ENCODE results near the gene DHRS1. TPM values are rescaled to one million over a fixed set of nuclear protein-coding genes. Genes with fewer than 3 reads are reported as not detected.

Gene DHRS1
- polyA plus RNA-seq, 2 of the 4 experiments (the other 2 are of a cell fraction) = 15.1 to 17.4 TPM

DNA sequence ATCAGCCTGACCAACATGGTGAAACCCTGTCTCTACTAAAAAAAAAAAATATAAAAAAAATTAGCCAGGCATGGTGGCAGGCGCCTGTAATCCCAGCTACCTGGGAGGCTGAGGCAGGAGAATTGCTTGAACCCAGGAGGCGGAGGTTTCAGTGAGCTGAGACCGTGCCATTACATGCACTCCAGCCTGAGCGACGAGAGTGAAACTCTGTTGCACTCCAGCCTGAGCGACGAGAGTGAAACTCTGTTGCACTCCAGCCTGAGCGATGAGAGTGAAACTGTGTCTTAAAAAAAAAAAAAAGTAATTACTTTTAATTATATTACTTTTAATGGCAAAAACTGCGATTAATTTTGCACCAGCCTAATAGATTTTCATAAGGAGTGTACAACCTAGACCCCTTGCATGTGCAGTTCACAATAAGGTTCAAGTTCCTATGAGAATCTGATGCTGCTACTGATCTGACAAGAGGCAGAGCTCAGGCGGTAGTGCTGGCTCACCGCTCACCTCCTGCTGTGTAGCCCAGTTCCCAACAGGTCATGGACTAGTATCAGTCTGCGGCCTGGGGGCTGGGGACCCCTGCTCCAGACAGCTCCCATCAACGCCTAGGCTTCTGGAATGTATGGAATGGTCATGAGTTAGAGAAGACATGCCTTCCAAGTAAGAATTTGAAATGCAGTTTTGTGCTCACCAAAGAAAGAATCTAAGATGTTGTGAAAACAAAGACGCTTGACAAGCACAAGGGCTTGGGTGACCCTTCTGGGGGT lies 21.8 kb upstream of the DHRS1 start:
- Histone ChIP-seq H3K9me3 (no peaks in the 10 kb centered on the region), H3K27ac (no peak overlapping the region), H3K4me2 (no peak overlapping the region), H3K4me3 (no peak overlapping the region), H3K4me1 (peaks cover 11% of the 10 kb centered on the region)
- DNase-seq (ENCODE audit: low read depth in 1 of 2, low spot score in 1 of 2) (no peak), FAIRE-seq (no peak), ATAC-seq (no peak)
- TF ChIP-seq CBX8 (IDR thresholded peaks at IDR 0.05) = no peak
- no peak for TF ChIP-seq PHF8 (IDR thresholded peaks at IDR 0.05; ENCODE audit: borderline replicate concordance, low read depth)
- no peak for TF ChIP-seq EP300 (IDR thresholded peaks at IDR 0.05)
- no peak for TF ChIP-seq BHLHE40 (IDR thresholded peaks at IDR 0.05; ENCODE audit: low read depth, low read length)
- TF ChIP-seq HEYL (CRISPR knock-in tag; IDR thresholded peaks at IDR 0.05) = no peak
- no peak for TF ChIP-seq MYC (IDR thresholded peaks at IDR 0.05; ENCODE audit: borderline replicate concordance, low read length)
- TF ChIP-seq CEBPB (IDR thresholded peaks at IDR 0.05) = no peak
- TF ChIP-seq, protein P1, sequence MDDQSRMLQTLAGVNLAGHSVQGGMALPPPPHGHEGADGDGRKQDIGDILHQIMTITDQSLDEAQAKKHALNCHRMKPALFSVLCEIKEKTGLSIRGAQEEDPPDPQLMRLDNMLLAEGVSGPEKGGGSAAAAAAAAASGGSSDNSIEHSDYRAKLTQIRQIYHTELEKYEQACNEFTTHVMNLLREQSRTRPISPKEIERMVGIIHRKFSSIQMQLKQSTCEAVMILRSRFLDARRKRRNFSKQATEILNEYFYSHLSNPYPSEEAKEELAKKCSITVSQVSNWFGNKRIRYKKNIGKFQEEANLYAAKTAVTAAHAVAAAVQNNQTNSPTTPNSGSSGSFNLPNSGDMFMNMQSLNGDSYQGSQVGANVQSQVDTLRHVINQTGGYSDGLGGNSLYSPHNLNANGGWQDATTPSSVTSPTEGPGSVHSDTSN (IDR thresholded peaks at IDR 0.05) = no peak
- ChIA-PET CTCF (interaction anchor here (0.9 to 46.6 kb wide), 11 partner anchors 10 to 120 kb away, joined by 3 to 1142 read pairs (median 4); partner anchors contain the start of genes ADCY4, CBLN3, CIDEB and KHNYN), POLR2A (no interaction called here)
- WGBS (ENCODE audit: missing lambda C conversion rate) = 68% methylated on average over 14 of the region's 14 CpGs

DNA sequence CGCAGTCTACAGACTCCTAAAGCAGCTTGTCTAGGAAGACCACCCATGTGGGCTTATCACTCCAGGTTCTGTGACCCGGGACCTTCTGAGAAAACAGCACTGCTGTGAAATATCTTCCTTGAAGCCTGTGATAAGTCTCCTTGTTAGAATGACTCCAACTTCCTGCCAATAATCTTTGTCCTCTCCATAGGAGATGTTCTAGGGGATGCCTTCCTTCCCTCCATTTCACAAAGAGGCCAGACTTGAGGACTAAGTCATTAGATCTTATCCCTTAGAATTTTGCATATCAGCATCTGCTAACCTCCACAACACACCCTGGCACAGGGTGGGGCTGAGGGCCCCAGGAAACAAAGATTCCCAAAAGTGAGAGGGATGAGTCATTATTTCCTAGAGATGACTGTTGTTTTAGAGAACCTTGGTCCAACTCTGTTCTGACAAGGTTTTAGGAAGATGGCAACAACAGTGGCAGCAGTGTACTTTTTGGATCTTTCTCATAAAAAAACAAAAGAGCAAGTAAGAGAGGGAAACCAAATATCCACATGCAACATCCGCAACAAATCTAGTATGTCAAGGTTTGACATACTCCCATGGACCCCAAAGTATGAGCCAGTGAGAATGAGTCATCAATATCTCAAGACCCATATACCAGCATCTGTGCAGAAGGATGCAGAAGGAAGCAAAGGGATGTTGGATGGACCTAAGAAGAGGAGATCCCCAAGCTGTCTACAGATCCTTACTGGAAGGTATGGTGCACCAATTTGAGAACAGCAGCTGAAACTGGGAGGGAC lies 17.8 kb upstream of the DHRS1 start:
- peaks cover 11% of the 10 kb centered on the region for H3K4me1 ChIP-seq
- ATAC-seq (peak in 1 of 2 experiments; percentile 36; a peak in 2 of 6 replicates), DNase-seq (ENCODE audit: low read depth in 1 of 2, low spot score in 1 of 2) (no peak), FAIRE-seq (no peak)
- H3K4me2 ChIP-seq = no peak overlapping the region
- H3K4me3 ChIP-seq = no peak overlapping the region
- 87% methylated on average over 3 of the region's 3 CpGs for WGBS (ENCODE audit: missing lambda C conversion rate)
- ChIA-PET CTCF (interaction anchor here (0.9 to 46.6 kb wide), 9 partner anchors 9 to 113 kb away, joined by 3 to 1142 read pairs (median 7); partner anchors contain the start of genes CBLN3, CIDEB, KHNYN and LTB4R), POLR2A (interaction anchor here (0.5 kb wide), 1 partner anchor 141 kb away, joined by 4 read pairs; no protein-coding TSS in a partner anchor)
- H3K9me3 ChIP-seq = no peaks in the 10 kb centered on the region
- TF ChIP-seq ZNF302 (CRISPR knock-in tag; IDR thresholded peaks at IDR 0.05) (no peak), RAD21 (conservative IDR thresholded peaks at IDR 0.05 in 1 of 2, IDR thresholded peaks at IDR 0.05 in 1 of 2) (no peak), ESRRA (IDR thresholded peaks at IDR 0.05; ENCODE audit: borderline replicate concordance, low read length) (no peak), HOXB5 (CRISPR knock-in tag; IDR thresholded peaks at IDR 0.05) (no peak), CBX2 (IDR thresholded peaks at IDR 0.05; ENCODE audit: borderline replicate concordance, low read depth) (no peak), MAZ (IDR thresholded peaks at IDR 0.05; ENCODE audit: borderline replicate concordance, low read depth, low read length) (no peak), EP300 (IDR thresholded peaks at IDR 0.05) (no peak), MAFK (IDR thresholded peaks at IDR 0.05; ENCODE audit: partially characterized antibody) (peak; percentile 13), TP53 (CRISPR knock-in tag; IDR thresholded peaks at IDR 0.05) (no peak), EHF (CRISPR knock-in tag; IDR thresholded peaks at IDR 0.05) (no peak), FOSL2 (IDR thresholded peaks at IDR 0.05) (no peak), FOSL2 (CRISPR knock-in tag; IDR thresholded peaks at IDR 0.05) (peak; percentile 54; the same call in 1 of the 2 replicates), HEYL (CRISPR knock-in tag; IDR thresholded peaks at IDR 0.05) (no peak), ZFP36 (IDR thresholded peaks at IDR 0.05; ENCODE audit: borderline replicate concordance, partially characterized antibody) (no peak), NFE2L2 (conservative IDR thresholded peaks at IDR 0.05; ENCODE audit: low read length) (no peak)
- TF ChIP-seq, protein P2, sequence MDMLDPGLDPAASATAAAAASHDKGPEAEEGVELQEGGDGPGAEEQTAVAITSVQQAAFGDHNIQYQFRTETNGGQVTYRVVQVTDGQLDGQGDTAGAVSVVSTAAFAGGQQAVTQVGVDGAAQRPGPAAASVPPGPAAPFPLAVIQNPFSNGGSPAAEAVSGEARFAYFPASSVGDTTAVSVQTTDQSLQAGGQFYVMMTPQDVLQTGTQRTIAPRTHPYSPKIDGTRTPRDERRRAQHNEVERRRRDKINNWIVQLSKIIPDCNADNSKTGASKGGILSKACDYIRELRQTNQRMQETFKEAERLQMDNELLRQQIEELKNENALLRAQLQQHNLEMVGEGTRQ (IDR thresholded peaks at IDR 0.05) = no peak
- TF ChIP-seq, protein P3, sequence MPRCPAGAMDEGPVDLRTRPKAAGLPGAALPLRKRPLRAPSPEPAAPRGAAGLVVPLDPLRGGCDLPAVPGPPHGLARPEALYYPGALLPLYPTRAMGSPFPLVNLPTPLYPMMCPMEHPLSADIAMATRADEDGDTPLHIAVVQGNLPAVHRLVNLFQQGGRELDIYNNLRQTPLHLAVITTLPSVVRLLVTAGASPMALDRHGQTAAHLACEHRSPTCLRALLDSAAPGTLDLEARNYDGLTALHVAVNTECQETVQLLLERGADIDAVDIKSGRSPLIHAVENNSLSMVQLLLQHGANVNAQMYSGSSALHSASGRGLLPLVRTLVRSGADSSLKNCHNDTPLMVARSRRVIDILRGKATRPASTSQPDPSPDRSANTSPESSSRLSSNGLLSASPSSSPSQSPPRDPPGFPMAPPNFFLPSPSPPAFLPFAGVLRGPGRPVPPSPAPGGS (IDR thresholded peaks at IDR 0.05) = no peak
- no peak overlapping the region for H3K27ac ChIP-seq

Measured in A549 (cell line).